ENCODE results near the gene DLGAP1.

DLGAP1 gene

GRCh38 chr18:3806656-3807055 lies 648.5 kb downstream of the DLGAP1 start:
- TF ChIP-seq CTCF (IDR thresholded peaks at IDR 0.05; ENCODE audit: low read depth, low read length): no peak
- DNase-seq (ENCODE audit: low read depth in 2 of 2): no peak
- no peak overlapping the region for H3K4me3 ChIP-seq (replicated peaks in 1 of 2; ENCODE audit: low read depth in 2 of 2, low read length in 2 of 2)

GRCh38 chr18:3804336-3804735 lies 650.8 kb downstream of the DLGAP1 start:
- no peak for TF ChIP-seq CTCF (IDR thresholded peaks at IDR 0.05; ENCODE audit: low read depth, low read length)
- DNase-seq (ENCODE audit: low read depth in 2 of 2): no peak
- no peak overlapping the region for H3K4me3 ChIP-seq (replicated peaks in 1 of 2; ENCODE audit: low read depth in 2 of 2, low read length in 2 of 2)

GRCh38 chr18:3803350-3803749 lies 651.8 kb downstream of the DLGAP1 start:
- TF ChIP-seq CTCF (IDR thresholded peaks at IDR 0.05; ENCODE audit: low read depth, low read length): no peak
- DNase-seq (ENCODE audit: low read depth in 2 of 2): no peak
- no peak overlapping the region for H3K4me3 ChIP-seq (replicated peaks in 1 of 2; ENCODE audit: low read depth in 2 of 2, low read length in 2 of 2)

GRCh38 chr18:3799515-3799914 lies 655.6 kb downstream of the DLGAP1 start:
- H3K4me3 ChIP-seq (replicated peaks in 1 of 2; ENCODE audit: low read depth in 2 of 2, low read length in 2 of 2): no peak overlapping the region
- no peak for TF ChIP-seq CTCF (IDR thresholded peaks at IDR 0.05; ENCODE audit: low read depth, low read length)
- no peak for DNase-seq (ENCODE audit: low read depth in 2 of 2)

- no peak for TF ChIP-seq CTCF (IDR thresholded peaks at IDR 0.05; ENCODE audit: low read depth, low read length)
- H3K4me3 ChIP-seq (replicated peaks in 1 of 2; ENCODE audit: low read depth in 2 of 2, low read length in 2 of 2): no peak overlapping the region
- no peak for DNase-seq (ENCODE audit: low read depth in 2 of 2)
Observed at GRCh38 chr18:3798032-3798431, 657.1 kb downstream of the DLGAP1 start.

GRCh38 chr18:3796434-3796833 lies 658.7 kb downstream of the DLGAP1 start:
- TF ChIP-seq CTCF (IDR thresholded peaks at IDR 0.05; ENCODE audit: low read depth, low read length): no peak
- DNase-seq (ENCODE audit: low read depth in 2 of 2): no peak

More at GRCh38 chr18:3796434-3796833, 658.7 kb downstream of the DLGAP1 start:
- no peak overlapping the region for H3K4me3 ChIP-seq (replicated peaks in 1 of 2; ENCODE audit: low read depth in 2 of 2, low read length in 2 of 2)
